Liver (tissue), 9 donors: ENCODE data around the gene ATP2A3. TPM values are rescaled to one million over a fixed set of nuclear protein-coding genes. Genes with fewer than 3 reads are reported as not detected.
A peak's percentile ranks its signal among the peaks of the same experiment; 100 is the strongest.

Experiments used
- DNase-seq: peaks from one replicate; pipeline ENCODE4 v3.0.0-alpha.2; 2017; ENCODE audit warnings: low spot score
- H3K27ac ChIP-seq, 2 donors: one replicate each; pipeline ENCODE4 v1.7.0; 2013; ENCODE audit warnings: inconsistent platforms in 2 of 2, low read length in 2 of 2, control low read depth in 1 of 2, low read depth in 1 of 2, mild to moderate bottlenecking in 1 of 2
- H3K27me3 ChIP-seq, 4 donors: one replicate each; pipeline versions ENCODE4 v1.6.1 to v1.7.0; 2013; ENCODE audit warnings: low read length in 3 of 4, inconsistent platforms in 1 of 4, mild to moderate bottlenecking in 1 of 4, moderate library complexity in 1 of 4; ENCODE audit not compliant: control insufficient read depth in 4 of 4, insufficient read depth in 4 of 4
- H3K36me3 ChIP-seq, 4 donors: one replicate each; pipeline versions ENCODE4 v1.6.1 to v1.7.0; 2013; ENCODE audit warnings: low read length in 3 of 4, mild to moderate bottlenecking in 3 of 4, low read depth in 1 of 4, moderate library complexity in 1 of 4; ENCODE audit not compliant: control insufficient read depth in 4 of 4, insufficient read depth in 3 of 4
- H3K4me1 ChIP-seq, 4 donors: one replicate each; pipeline versions ENCODE4 v1.6.1 to v1.7.0; 2013; ENCODE audit warnings: low read length in 3 of 4, mild to moderate bottlenecking in 3 of 4, moderate library complexity in 1 of 4; ENCODE audit not compliant: control insufficient read depth in 4 of 4, insufficient read depth in 4 of 4
- H3K4me3 ChIP-seq, 3 donors: one replicate each; pipeline versions ENCODE4 v1.6.1 to v1.7.0; 2013; ENCODE audit warnings: low read length in 3 of 3, control low read depth in 1 of 3, low read depth in 1 of 3, mild to moderate bottlenecking in 1 of 3
- H3K9ac ChIP-seq, 2 donors: one replicate each; pipeline ENCODE4 v1.7.0; 2013; ENCODE audit warnings: low read length in 2 of 2, mild to moderate bottlenecking in 2 of 2, moderate library complexity in 2 of 2, control low read depth in 1 of 2, low read depth in 1 of 2
- H3K9me3 ChIP-seq, 4 donors: one replicate each; pipeline versions ENCODE4 v1.6.1 to v1.7.0; 2013; ENCODE audit warnings: low read length in 3 of 4; ENCODE audit not compliant: control insufficient read depth in 4 of 4
- EGR1 ChIP-seq, 2 donors: IDR thresholded peaks; 2 replicates each; pipeline ENCODE4 v1.6.1; 2016 to 2018; ENCODE audit warnings: antibody characterized with exemption in 2 of 2, low read depth in 2 of 2
- FOXA2 ChIP-seq: IDR thresholded peaks from 2 replicates; pipeline ENCODE4 v1.6.1; 2016; ENCODE audit warnings: antibody characterized with exemption
- HNF4A ChIP-seq, 2 donors: conservative IDR thresholded peaks; 2 replicates each; pipeline ENCODE4 v1.6.1; 2016; ENCODE audit warnings: antibody characterized with exemption in 2 of 2, mild to moderate bottlenecking in 2 of 2
- HNF4G ChIP-seq: IDR thresholded peaks from 2 replicates; pipeline ENCODE4 v1.6.1; 2016; ENCODE audit warnings: antibody characterized with exemption
- JUND ChIP-seq, 2 donors: IDR thresholded peaks; 2 replicates each; pipeline ENCODE4 v1.6.1; 2016; ENCODE audit warnings: antibody characterized with exemption in 2 of 2
- NR2F2 ChIP-seq: IDR thresholded peaks from 2 replicates; pipeline ENCODE4 v1.6.1; 2016; ENCODE audit warnings: antibody characterized with exemption
- RAD21 ChIP-seq, 2 donors: IDR thresholded peaks; 2 replicates each; pipeline ENCODE4 v1.6.1; 2016; ENCODE audit warnings: antibody characterized with exemption in 2 of 2, mild to moderate bottlenecking in 2 of 2
- REST ChIP-seq: IDR thresholded peaks from 2 replicates; pipeline ENCODE4 v1.6.1; 2016; ENCODE audit warnings: antibody characterized with exemption, mild to moderate bottlenecking
- RXRA ChIP-seq, 2 donors: IDR thresholded peaks; 2 replicates each; pipeline ENCODE4 v1.6.1; 2017 to 2018; ENCODE audit warnings: antibody characterized with exemption in 2 of 2, mild to moderate bottlenecking in 1 of 2
- SP1 ChIP-seq: IDR thresholded peaks from 2 replicates; pipeline ENCODE4 v1.6.1; 2018; ENCODE audit warnings: antibody characterized with exemption, mild to moderate bottlenecking
- TAF1 ChIP-seq: conservative IDR thresholded peaks from 2 replicates; pipeline ENCODE4 v1.6.1; 2016; ENCODE audit warnings: antibody characterized with exemption, mild to moderate bottlenecking
- YY1 ChIP-seq: IDR thresholded peaks from 2 replicates; pipeline ENCODE4 v1.6.1; 2016; ENCODE audit warnings: antibody characterized with exemption, mild to moderate bottlenecking
- WGBS: extraction: QIAGEN DNeasy Blood & Tissue Kit; methylation state at CpG from one replicate; pipeline ENCODE4 v1.1.7; 2013; 5-methylcytosine and 5-hydroxymethylcytosine counted together
- polyA plus RNA-seq, 2 donors: library from polyadenylated mRNA; stranded (reverse) in 1 of 2; unstranded in 1 of 2; fragments of 200-250 nt in 1 of 2; fragments of >200 nt in 1 of 2; fragmentation: Nextera tagmentation in 1 of 2; extraction: Ambion mirVana in 1 of 2; gene quantifications; one replicate each; pipeline versions ENCODE4 v1.2.1 to v1.2.3, GENCODE V29; 2013 to 2015
- total RNA-seq, 2 donors: library from RNA; depleted of rRNA; stranded (reverse); fragments of >200 nt; gene quantifications; one replicate each; pipeline ENCODE4 v1.2.3, GENCODE V29; 2014
- TF ChIP-seq, protein P1 (sequence below): IDR thresholded peaks from 2 replicates; pipeline ENCODE4 v1.6.1; 2016; ENCODE audit warnings: antibody characterized with exemption
- TF ChIP-seq, protein P2 (sequence below): fragments of 150-350 bp; IDR thresholded peaks from 2 replicates; pipeline ENCODE4 v1.5.1; 2017; ENCODE audit warnings: improper control_type of control experiment, low read depth, low read length; ENCODE audit not compliant: missing input control
- TF ChIP-seq, protein P3 (sequence below): IDR thresholded peaks from 2 replicates; pipeline ENCODE4 v1.6.1; 2016; ENCODE audit warnings: antibody characterized with exemption
- donor health status: healthy.
- donor health status: healthy.
- donor health status: healthy.
- donor health status: healthy.
- donor health status: healthy.

ATP2A3 gene
- total and polyA plus RNA-seq, 4 donors: 1.4 to 17.1 (median 3.2) TPM

- H3K27me3 ChIP-seq: no peaks in the 10 kb centered on the region
- 24% methylated on average over 16 of the region's 16 CpGs for WGBS
- H3K36me3 ChIP-seq: no peaks in the 10 kb centered on the region
- no peak for DNase-seq
- TF ChIP-seq TAF1 (no peak), FOXA2 (no peak), SP1 (peak; percentile 65), RAD21 (IDR thresholded peaks at IDR 0.05) (no peak), RXRA (IDR thresholded peaks at IDR 0.05) (peak; percentile 77 to 85), NR2F2 (peak; percentile 98), HNF4G (peak; percentile 69), YY1 (peak; percentile 45), REST (no peak), EGR1 (IDR thresholded peaks at IDR 0.05; ENCODE audit: low read depth in 2 of 2) (no peak), HNF4A (conservative IDR thresholded peaks at IDR 0.05) (peak; percentile 90)
- TF ChIP-seq, protein P1, sequence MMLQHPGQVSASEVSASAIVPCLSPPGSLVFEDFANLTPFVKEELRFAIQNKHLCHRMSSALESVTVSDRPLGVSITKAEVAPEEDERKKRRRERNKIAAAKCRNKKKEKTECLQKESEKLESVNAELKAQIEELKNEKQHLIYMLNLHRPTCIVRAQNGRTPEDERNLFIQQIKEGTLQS: no peak
- TF ChIP-seq, protein P2, sequence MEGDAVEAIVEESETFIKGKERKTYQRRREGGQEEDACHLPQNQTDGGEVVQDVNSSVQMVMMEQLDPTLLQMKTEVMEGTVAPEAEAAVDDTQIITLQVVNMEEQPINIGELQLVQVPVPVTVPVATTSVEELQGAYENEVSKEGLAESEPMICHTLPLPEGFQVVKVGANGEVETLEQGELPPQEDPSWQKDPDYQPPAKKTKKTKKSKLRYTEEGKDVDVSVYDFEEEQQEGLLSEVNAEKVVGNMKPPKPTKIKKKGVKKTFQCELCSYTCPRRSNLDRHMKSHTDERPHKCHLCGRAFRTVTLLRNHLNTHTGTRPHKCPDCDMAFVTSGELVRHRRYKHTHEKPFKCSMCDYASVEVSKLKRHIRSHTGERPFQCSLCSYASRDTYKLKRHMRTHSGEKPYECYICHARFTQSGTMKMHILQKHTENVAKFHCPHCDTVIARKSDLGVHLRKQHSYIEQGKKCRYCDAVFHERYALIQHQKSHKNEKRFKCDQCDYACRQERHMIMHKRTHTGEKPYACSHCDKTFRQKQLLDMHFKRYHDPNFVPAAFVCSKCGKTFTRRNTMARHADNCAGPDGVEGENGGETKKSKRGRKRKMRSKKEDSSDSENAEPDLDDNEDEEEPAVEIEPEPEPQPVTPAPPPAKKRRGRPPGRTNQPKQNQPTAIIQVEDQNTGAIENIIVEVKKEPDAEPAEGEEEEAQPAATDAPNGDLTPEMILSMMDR: no peak
- TF ChIP-seq, protein P3, sequence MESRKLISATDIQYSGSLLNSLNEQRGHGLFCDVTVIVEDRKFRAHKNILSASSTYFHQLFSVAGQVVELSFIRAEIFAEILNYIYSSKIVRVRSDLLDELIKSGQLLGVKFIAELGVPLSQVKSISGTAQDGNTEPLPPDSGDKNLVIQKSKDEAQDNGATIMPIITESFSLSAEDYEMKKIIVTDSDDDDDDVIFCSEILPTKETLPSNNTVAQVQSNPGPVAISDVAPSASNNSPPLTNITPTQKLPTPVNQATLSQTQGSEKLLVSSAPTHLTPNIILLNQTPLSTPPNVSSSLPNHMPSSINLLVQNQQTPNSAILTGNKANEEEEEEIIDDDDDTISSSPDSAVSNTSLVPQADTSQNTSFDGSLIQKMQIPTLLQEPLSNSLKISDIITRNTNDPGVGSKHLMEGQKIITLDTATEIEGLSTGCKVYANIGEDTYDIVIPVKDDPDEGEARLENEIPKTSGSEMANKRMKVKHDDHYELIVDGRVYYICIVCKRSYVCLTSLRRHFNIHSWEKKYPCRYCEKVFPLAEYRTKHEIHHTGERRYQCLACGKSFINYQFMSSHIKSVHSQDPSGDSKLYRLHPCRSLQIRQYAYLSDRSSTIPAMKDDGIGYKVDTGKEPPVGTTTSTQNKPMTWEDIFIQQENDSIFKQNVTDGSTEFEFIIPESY: no peak
- peaks cover 2 to 17% (median 11%) of the 10 kb centered on the region in 4 donors for H3K4me1 ChIP-seq
- H3K4me3 ChIP-seq: no peak overlapping the region
- H3K27ac ChIP-seq: no peak overlapping the region
- no peaks in the 10 kb centered on the region for H3K9me3 ChIP-seq
- H3K9ac ChIP-seq: no peak overlapping the region
Observed at GRCh38 chr17:3986270-3986938, 22.2 kb upstream of the ATP2A3 start.

- peaks cover 2 to 17% (median 11%) of the 10 kb centered on the region in 4 donors for H3K4me1 ChIP-seq
- no peaks in the 10 kb centered on the region for H3K36me3 ChIP-seq
- H3K9ac ChIP-seq: no peak overlapping the region
- H3K4me3 ChIP-seq: no peak overlapping the region
- no peaks in the 10 kb centered on the region for H3K9me3 ChIP-seq
- H3K27me3 ChIP-seq: no peaks in the 10 kb centered on the region
- TF ChIP-seq YY1: no peak
- no peak for TF ChIP-seq JUND (IDR thresholded peaks at IDR 0.05)
- TF ChIP-seq NR2F2: no peak
- TF ChIP-seq SP1: no peak
- TF ChIP-seq RAD21 (IDR thresholded peaks at IDR 0.05): no peak
- TF ChIP-seq, protein P2: no peak
- WGBS: 44% methylated on average over 14 of the region's 14 CpGs
- DNase-seq: no peak
- no peak overlapping the region for H3K27ac ChIP-seq
Observed at GRCh38 chr17:3985846-3986245, 21.6 kb upstream of the ATP2A3 start.
